Measurements from ENCODE around the gene GNB1L.
"Not testable (repeated sequence)": the region's sequence is repeated elsewhere in the genome, so short reads cannot be mapped to it uniquely, and the experiment has no call there.

GNB1L gene

GRCh38 chr22:19888131-19888746, 33.6 kb upstream of the GNB1L start:
- no peak for DNase-seq (ENCODE audit: low spot score)

GRCh38 chr22:19887256-19887985, 32.7 kb upstream of the GNB1L start:
- DNase-seq (ENCODE audit: low spot score) = no peak

GRCh38 chr22:19886605-19887255, 32.1 kb upstream of the GNB1L start:
- DNase-seq (ENCODE audit: low spot score) = peak; percentile 63

- DNase-seq (ENCODE audit: low spot score) = no peak
Observed at GRCh38 chr22:19885841-19886592, 31.3 kb upstream of the GNB1L start.

- DNase-seq (ENCODE audit: low spot score) = no peak
Observed at GRCh38 chr22:19884954-19885751, 30.5 kb upstream of the GNB1L start.

- DNase-seq (ENCODE audit: low spot score) = no peak
Observed at GRCh38 chr22:19884161-19884953, 29.7 kb upstream of the GNB1L start.

GRCh38 chr22:19883446-19883845, 28.8 kb upstream of the GNB1L start:
- DNase-seq (ENCODE audit: low spot score) = not testable (repeated sequence)

GRCh38 chr22:19882446-19883381, 28.0 kb upstream of the GNB1L start:
- DNase-seq (ENCODE audit: low spot score) = no peak

- DNase-seq (ENCODE audit: low spot score) = no peak
Observed at GRCh38 chr22:19880786-19881569, 26.3 kb upstream of the GNB1L start.

- no peak for DNase-seq (ENCODE audit: low spot score)
Observed at GRCh38 chr22:19879992-19880785, 25.5 kb upstream of the GNB1L start.

GRCh38 chr22:19879643-19879991, 24.9 kb upstream of the GNB1L start:
- DNase-seq (ENCODE audit: low spot score) = no peak

- no peak for DNase-seq (ENCODE audit: low spot score)
Observed at GRCh38 chr22:19879246-19879570, 24.5 kb upstream of the GNB1L start.

GRCh38 chr22:19878461-19879245, 24.0 kb upstream of the GNB1L start:
- no peak for DNase-seq (ENCODE audit: low spot score)

GRCh38 chr22:19877626-19878339, 23.1 kb upstream of the GNB1L start:
- DNase-seq (ENCODE audit: low spot score) = no peak

- DNase-seq (ENCODE audit: low spot score) = no peak
Observed at GRCh38 chr22:19876941-19877625, 22.4 kb upstream of the GNB1L start.

- no peak for DNase-seq (ENCODE audit: low spot score)
Observed at GRCh38 chr22:19876314-19876940, 21.8 kb upstream of the GNB1L start.
